ENCODE data around the gene GP5.

DNA sequence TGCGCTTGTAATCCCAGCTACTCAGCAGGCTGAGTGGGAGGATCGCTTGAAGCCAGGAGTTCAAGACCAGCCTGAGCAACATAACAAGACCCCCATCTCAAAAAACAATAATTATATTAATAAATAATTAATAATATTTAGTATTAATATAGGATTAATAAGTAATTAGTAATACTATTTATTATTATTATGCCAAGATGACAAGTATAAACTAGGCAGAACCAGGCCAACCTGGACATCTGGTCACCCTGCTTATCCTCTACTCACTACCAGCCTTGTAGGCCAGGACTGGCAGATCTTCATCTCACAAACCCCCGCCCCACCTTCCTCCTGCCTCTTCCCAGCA, 48.4 kb downstream of the GP5 start:
- no peak for TF ChIP-seq OSR1 (CRISPR knock-in tag; IDR thresholded peaks at IDR 0.05)
- TF ChIP-seq, protein P1, sequence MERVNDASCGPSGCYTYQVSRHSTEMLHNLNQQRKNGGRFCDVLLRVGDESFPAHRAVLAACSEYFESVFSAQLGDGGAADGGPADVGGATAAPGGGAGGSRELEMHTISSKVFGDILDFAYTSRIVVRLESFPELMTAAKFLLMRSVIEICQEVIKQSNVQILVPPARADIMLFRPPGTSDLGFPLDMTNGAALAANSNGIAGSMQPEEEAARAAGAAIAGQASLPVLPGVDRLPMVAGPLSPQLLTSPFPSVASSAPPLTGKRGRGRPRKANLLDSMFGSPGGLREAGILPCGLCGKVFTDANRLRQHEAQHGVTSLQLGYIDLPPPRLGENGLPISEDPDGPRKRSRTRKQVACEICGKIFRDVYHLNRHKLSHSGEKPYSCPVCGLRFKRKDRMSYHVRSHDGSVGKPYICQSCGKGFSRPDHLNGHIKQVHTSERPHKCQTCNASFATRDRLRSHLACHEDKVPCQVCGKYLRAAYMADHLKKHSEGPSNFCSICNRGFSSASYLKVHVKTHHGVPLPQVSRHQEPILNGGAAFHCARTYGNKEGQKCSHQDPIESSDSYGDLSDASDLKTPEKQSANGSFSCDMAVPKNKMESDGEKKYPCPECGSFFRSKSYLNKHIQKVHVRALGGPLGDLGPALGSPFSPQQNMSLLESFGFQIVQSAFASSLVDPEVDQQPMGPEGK (CRISPR knock-in tag; IDR thresholded peaks at IDR 0.05; ENCODE audit: borderline replicate concordance): no peak
- no peak for TF ChIP-seq SNAI2 (CRISPR knock-in tag; IDR thresholded peaks at IDR 0.05)
- TF ChIP-seq TSHZ2 (CRISPR knock-in tag; IDR thresholded peaks at IDR 0.05): no peak
- TF ChIP-seq ZNF565 (CRISPR knock-in tag; conservative IDR thresholded peaks at IDR 0.05; ENCODE audit: low read depth): no peak

Data from SK-N-SH treated with all-trans-retinoic acid at 6 μM for 48 hours (cell line).